ENCODE results near the gene COPS3.

GRCh38 chr17:17305281-17305801, 24.3 kb upstream of the COPS3 start:
- TF ChIP-seq YY1 (IDR thresholded peaks at IDR 0.05; ENCODE audit: insufficient read depth, insufficient read length), result no peak
- no peak for TF ChIP-seq SUZ12 (IDR thresholded peaks at IDR 0.05; ENCODE audit: extremely low read depth, insufficient read depth, insufficient read length)
- TF ChIP-seq ZNF274 (IDR thresholded peaks at IDR 0.05; ENCODE audit: low read depth, low read length), result no peak
